Measurements from ENCODE around the gene MICU1.

Gene MICU1

GRCh38 chr10:72334196-72334824, 291.6 kb downstream of the MICU1 start:
- peaks cover 42% of the 10 kb centered on the region for H3K4me1 ChIP-seq
- peak overlapping the region; percentile 94 for H3K27ac ChIP-seq
- no peaks in the 10 kb centered on the region for H3K9me3 ChIP-seq (ENCODE audit: control insufficient read depth, low read length)
- H3K9ac ChIP-seq, result no peak overlapping the region
- no peaks in the 10 kb centered on the region for H3K36me3 ChIP-seq (ENCODE audit: control insufficient read depth, insufficient read depth, low read length)
- H3K79me2 ChIP-seq, result peaks cover 2% of the 10 kb centered on the region
- H2AFZ ChIP-seq, result peak overlapping the region; percentile 38
- H3K4me3 ChIP-seq (ENCODE audit: low read depth, low read length), result no peak overlapping the region
- TF ChIP-seq, protein P1, sequence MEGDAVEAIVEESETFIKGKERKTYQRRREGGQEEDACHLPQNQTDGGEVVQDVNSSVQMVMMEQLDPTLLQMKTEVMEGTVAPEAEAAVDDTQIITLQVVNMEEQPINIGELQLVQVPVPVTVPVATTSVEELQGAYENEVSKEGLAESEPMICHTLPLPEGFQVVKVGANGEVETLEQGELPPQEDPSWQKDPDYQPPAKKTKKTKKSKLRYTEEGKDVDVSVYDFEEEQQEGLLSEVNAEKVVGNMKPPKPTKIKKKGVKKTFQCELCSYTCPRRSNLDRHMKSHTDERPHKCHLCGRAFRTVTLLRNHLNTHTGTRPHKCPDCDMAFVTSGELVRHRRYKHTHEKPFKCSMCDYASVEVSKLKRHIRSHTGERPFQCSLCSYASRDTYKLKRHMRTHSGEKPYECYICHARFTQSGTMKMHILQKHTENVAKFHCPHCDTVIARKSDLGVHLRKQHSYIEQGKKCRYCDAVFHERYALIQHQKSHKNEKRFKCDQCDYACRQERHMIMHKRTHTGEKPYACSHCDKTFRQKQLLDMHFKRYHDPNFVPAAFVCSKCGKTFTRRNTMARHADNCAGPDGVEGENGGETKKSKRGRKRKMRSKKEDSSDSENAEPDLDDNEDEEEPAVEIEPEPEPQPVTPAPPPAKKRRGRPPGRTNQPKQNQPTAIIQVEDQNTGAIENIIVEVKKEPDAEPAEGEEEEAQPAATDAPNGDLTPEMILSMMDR (IDR thresholded peaks at IDR 0.05), result no peak
- H3K4me2 ChIP-seq (ENCODE audit: low read length), result peak overlapping the region; percentile 23
- H3K27me3 ChIP-seq (ENCODE audit: control insufficient read depth, insufficient read depth, low read length), result no peaks in the 10 kb centered on the region

GRCh38 chr10:72333112-72334015, 292.5 kb downstream of the MICU1 start:
- H2AFZ ChIP-seq, result no peak overlapping the region
- H3K27me3 ChIP-seq (ENCODE audit: control insufficient read depth, insufficient read depth, low read length), result no peaks in the 10 kb centered on the region
- H3K79me2 ChIP-seq, result peaks cover 2% of the 10 kb centered on the region
- no peaks in the 10 kb centered on the region for H3K36me3 ChIP-seq (ENCODE audit: control insufficient read depth, insufficient read depth, low read length)
- peak overlapping the region; percentile 94 for H3K27ac ChIP-seq
- TF ChIP-seq, protein P1 (IDR thresholded peaks at IDR 0.05), result no peak
- H3K9me3 ChIP-seq (ENCODE audit: control insufficient read depth, low read length), result no peaks in the 10 kb centered on the region
- H3K4me2 ChIP-seq (ENCODE audit: low read length), result no peak overlapping the region
- H3K9ac ChIP-seq, result no peak overlapping the region
- peaks cover 45% of the 10 kb centered on the region for H3K4me1 ChIP-seq
- no peak overlapping the region for H3K4me3 ChIP-seq (ENCODE audit: low read depth, low read length)

DNA sequence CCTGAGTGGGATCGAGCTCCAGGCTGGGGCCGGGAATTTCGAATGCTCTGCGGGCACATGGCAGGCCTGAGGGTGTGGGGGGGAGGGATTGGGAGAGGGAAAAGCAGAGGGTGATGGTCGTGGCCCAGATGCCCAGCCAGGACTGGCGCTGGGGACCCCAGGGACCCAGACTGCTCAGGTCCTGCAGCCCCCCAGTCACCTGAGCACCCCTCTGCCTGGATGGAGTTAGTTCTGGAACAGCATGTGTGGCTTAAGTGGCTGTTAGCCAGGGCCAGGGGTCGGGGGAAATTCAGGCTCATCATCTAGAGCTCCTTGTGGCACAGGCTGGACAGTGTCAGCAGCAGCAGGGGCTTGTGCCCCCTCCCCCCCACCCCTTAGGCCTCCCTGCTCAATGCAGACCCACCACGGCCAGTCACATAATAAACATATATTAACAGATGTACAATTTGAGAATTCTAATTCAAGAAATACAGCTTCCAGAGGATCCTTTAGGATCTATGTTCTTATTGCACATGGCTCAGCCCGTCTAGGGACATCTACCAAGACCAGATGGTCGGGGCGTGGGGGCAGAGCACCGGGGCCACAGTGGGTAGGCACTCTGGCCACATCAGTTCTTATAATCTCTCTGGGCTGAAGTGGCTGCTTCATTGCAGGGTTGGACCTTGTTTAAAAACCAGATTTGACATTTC, 293.3 kb downstream of the MICU1 start:
- Histone ChIP-seq H3K36me3 (ENCODE audit: control insufficient read depth, insufficient read depth, low read length) (no peaks in the 10 kb centered on the region), H2AFZ (peak overlapping the region; percentile 70), H3K27ac (peak overlapping the region; percentile 94), H3K4me3 (ENCODE audit: low read depth, low read length) (no peak overlapping the region), H3K4me1 (peaks cover 51% of the 10 kb centered on the region), H3K79me2 (peaks cover 2% of the 10 kb centered on the region), H3K27me3 (ENCODE audit: control insufficient read depth, insufficient read depth, low read length) (no peaks in the 10 kb centered on the region), H3K4me2 (ENCODE audit: low read length) (no peak overlapping the region), H3K9me3 (ENCODE audit: control insufficient read depth, low read length) (no peaks in the 10 kb centered on the region), H3K9ac (no peak overlapping the region)
- TF ChIP-seq, protein P1 (IDR thresholded peaks at IDR 0.05), result no peak

GRCh38 chr10:72331575-72332422, 294.1 kb downstream of the MICU1 start:
- Histone ChIP-seq H3K79me2 (peaks cover under 1% of the 10 kb centered on the region), H3K4me2 (ENCODE audit: low read length) (peak overlapping the region; percentile 54), H3K27me3 (ENCODE audit: control insufficient read depth, insufficient read depth, low read length) (no peaks in the 10 kb centered on the region), H3K9me3 (ENCODE audit: control insufficient read depth, low read length) (no peaks in the 10 kb centered on the region), H3K9ac (no peak overlapping the region), H2AFZ (peak overlapping the region; percentile 70), H3K4me1 (peaks cover 47% of the 10 kb centered on the region), H3K36me3 (ENCODE audit: control insufficient read depth, insufficient read depth, low read length) (no peaks in the 10 kb centered on the region), H3K4me3 (ENCODE audit: low read depth, low read length) (no peak overlapping the region), H3K27ac (peak overlapping the region; percentile 94)
- TF ChIP-seq, protein P1 (IDR thresholded peaks at IDR 0.05), result peak; percentile 51

All from parathyroid adenoma (tissue), 2 donors.